Vagina (tissue), 2 donors: ENCODE data around the gene PARD3. TPM values are rescaled to one million over a fixed set of nuclear protein-coding genes. Genes with fewer than 3 reads are reported as not detected.

ENCODE experiments used
- DNase-seq, 2 donors: peaks; one replicate each; pipeline ENCODE4 v3.0.0-alpha.2; 2017; ENCODE audit errors: extremely low spot score in 2 of 2
- H3K27ac ChIP-seq: fragments of 200-600 bp; sonication (generic); one replicate; pipeline ENCODE4 v1.5.1; 2019
- H3K27me3 ChIP-seq: fragments of 200-600 bp; sonication (generic); one replicate; pipeline ENCODE4 v1.5.1; 2019
- H3K36me3 ChIP-seq, 2 donors: fragments of 200-600 bp; sonication (generic); one replicate each; pipeline ENCODE4 v1.5.1; 2017 to 2019
- H3K4me1 ChIP-seq: fragments of 200-600 bp; sonication (generic); one replicate; pipeline ENCODE4 v1.5.1; 2019
- H3K4me3 ChIP-seq, 2 donors: fragments of 200-600 bp; sonication (generic); 1 replicate in 1 of 2; 2 replicates in 1 of 2; pipeline ENCODE4 v1.5.1; 2016 to 2019
- H3K9me3 ChIP-seq: fragments of 200-600 bp; sonication (generic); one replicate; pipeline ENCODE4 v1.5.1; 2019
- CTCF ChIP-seq, 3 experiments: fragments of 450-650 bp in 2 of 3; fragments of 200-600 bp in 1 of 3; sonication (generic) in 1 of 3; IDR thresholded peaks; one replicate each; pipeline ENCODE4 v1.5.1; 2017 to 2019; ENCODE audit warnings: antibody characterized with exemption in 3 of 3, mild to moderate bottlenecking in 2 of 3, moderate library complexity in 2 of 3
- POLR2A ChIP-seq, 2 donors: fragments of 450-650 bp; IDR thresholded peaks; one replicate each; pipeline ENCODE4 v1.6.1; 2017; ENCODE audit warnings: antibody characterized with exemption in 2 of 2, mild to moderate bottlenecking in 2 of 2, moderate library complexity in 2 of 2
- POLR2AphosphoS5 ChIP-seq, 2 donors: sonication (generic); formaldehyde crosslinking; IDR thresholded peaks; one replicate each; pipeline ENCODE4 v1.9.0; 2017; ENCODE audit warnings: antibody characterized with exemption in 2 of 2, mild to moderate bottlenecking in 2 of 2, low read depth in 1 of 2; ENCODE audit not compliant: insufficient read depth in 1 of 2
- intact Hi-C: fragments of 100-400 bp; cut with DNase I; formaldehyde crosslinking; loops from one replicate; pipeline ENCODE4 v1.15.1; 2023
- total RNA-seq: library from RNA; depleted of rRNA; stranded (reverse); fragments of >200 nt; gene quantifications from one replicate; pipeline ENCODE4 v1.2.3, GENCODE V29; 2016

The PARD3 gene
- total RNA-seq, 1 donor from 2014 or later, result 95.5 TPM

- Histone ChIP-seq H3K36me3 (no peaks in the 10 kb centered on the region), H3K4me3 (no peak overlapping the region), H3K27me3 (no peaks in the 10 kb centered on the region), H3K4me1 (peaks cover 77% of the 10 kb centered on the region), H3K9me3 (no peaks in the 10 kb centered on the region), H3K27ac (no peak overlapping the region)
- no peak for DNase-seq
- no peak for TF ChIP-seq POLR2AphosphoS5 (IDR thresholded peaks at IDR 0.05; ENCODE audit: insufficient read depth in 1 of 2, low read depth in 1 of 2)
- TF ChIP-seq POLR2A (IDR thresholded peaks at IDR 0.05), result no peak
- no peak for TF ChIP-seq CTCF (IDR thresholded peaks at IDR 0.05)
- intact Hi-C loops, result no loop called here
Measured at GRCh38 chr10:34715511-34716187, 99.4 kb downstream of the PARD3 start.

- no peaks in the 10 kb centered on the region for H3K36me3 ChIP-seq
- no peaks in the 10 kb centered on the region for H3K27me3 ChIP-seq
- intact Hi-C loops, result no loop called here
- TF ChIP-seq POLR2A (IDR thresholded peaks at IDR 0.05), result no peak
- TF ChIP-seq CTCF (IDR thresholded peaks at IDR 0.05), result no peak
- TF ChIP-seq POLR2AphosphoS5 (IDR thresholded peaks at IDR 0.05; ENCODE audit: insufficient read depth in 1 of 2, low read depth in 1 of 2), result no peak
- H3K9me3 ChIP-seq, result no peaks in the 10 kb centered on the region
- no peak for DNase-seq
- no peak overlapping the region for H3K4me3 ChIP-seq
- H3K27ac ChIP-seq, result no peak overlapping the region
- peaks cover 76% of the 10 kb centered on the region for H3K4me1 ChIP-seq
Measured at GRCh38 chr10:34713875-34714274, 101.2 kb downstream of the PARD3 start.

- no peak for DNase-seq
- Histone ChIP-seq H3K27me3 (no peaks in the 10 kb centered on the region), H3K4me1 (peaks cover 60% of the 10 kb centered on the region), H3K9me3 (no peaks in the 10 kb centered on the region), H3K36me3 (no peaks in the 10 kb centered on the region), H3K4me3 (no peak overlapping the region), H3K27ac (no peak overlapping the region)
- intact Hi-C loops, result no loop called here
- TF ChIP-seq CTCF (IDR thresholded peaks at IDR 0.05) (no peak), POLR2AphosphoS5 (IDR thresholded peaks at IDR 0.05; ENCODE audit: insufficient read depth in 1 of 2, low read depth in 1 of 2) (no peak), POLR2A (IDR thresholded peaks at IDR 0.05) (no peak)
Measured at GRCh38 chr10:34711500-34711899, 103.6 kb downstream of the PARD3 start.

- TF ChIP-seq POLR2A (IDR thresholded peaks at IDR 0.05), result no peak
- peak in 1 of 2 donors; percentile 74 for TF ChIP-seq POLR2AphosphoS5 (IDR thresholded peaks at IDR 0.05; ENCODE audit: insufficient read depth in 1 of 2, low read depth in 1 of 2)
- intact Hi-C loops, result no loop called here
- DNase-seq, result no peak
- peaks cover 59% of the 10 kb centered on the region for H3K4me1 ChIP-seq
- no peaks in the 10 kb centered on the region for H3K36me3 ChIP-seq
- no peak overlapping the region for H3K4me3 ChIP-seq
- no peaks in the 10 kb centered on the region for H3K9me3 ChIP-seq
- no peaks in the 10 kb centered on the region for H3K27me3 ChIP-seq
- H3K27ac ChIP-seq, result peak overlapping the region; percentile 18
Measured at GRCh38 chr10:34710391-34710751, 104.7 kb downstream of the PARD3 start.

- peaks cover 64% of the 10 kb centered on the region for H3K4me1 ChIP-seq
- intact Hi-C loops, result no loop called here
- no peaks in the 10 kb centered on the region for H3K27me3 ChIP-seq
- H3K27ac ChIP-seq, result no peak overlapping the region
- no peak overlapping the region for H3K4me3 ChIP-seq
- H3K36me3 ChIP-seq, result no peaks in the 10 kb centered on the region
- no peaks in the 10 kb centered on the region for H3K9me3 ChIP-seq
- TF ChIP-seq CTCF (IDR thresholded peaks at IDR 0.05) (no peak), POLR2A (IDR thresholded peaks at IDR 0.05) (no peak), POLR2AphosphoS5 (IDR thresholded peaks at IDR 0.05; ENCODE audit: insufficient read depth in 1 of 2, low read depth in 1 of 2) (no peak)
- no peak for DNase-seq
Measured at GRCh38 chr10:34709637-34710390, 105.3 kb downstream of the PARD3 start.
